Suppressor macrophage treated with lipopolysaccharide for 4 hours (primary cell): Measurements from ENCODE around the gene DYRK1A.
"Not testable (repeated sequence)": the region's sequence is repeated elsewhere in the genome, so short reads cannot be mapped to it uniquely, and the experiment has no call there.

Experiments used
- DNase-seq: peaks from one replicate; pipeline ENCODE4 v3.0.0-alpha.2; 2020

Gene DYRK1A

GRCh38 chr21:37496972-37497371, 130.4 kb downstream of the DYRK1A start:
- peak; percentile 7 for DNase-seq

- DNase-seq = no peak
These were observed 132.1 kb downstream of the DYRK1A start for GRCh38 chr21:37498664-37499063.

- DNase-seq = no peak
These were observed 136.4 kb downstream of the DYRK1A start for GRCh38 chr21:37502947-37503346.

- peak; percentile 16 for DNase-seq
These were observed 137.4 kb downstream of the DYRK1A start for GRCh38 chr21:37503848-37504467.

GRCh38 chr21:37505963-37506362, 139.4 kb downstream of the DYRK1A start:
- no peak for DNase-seq

GRCh38 chr21:37507716-37508115, 141.1 kb downstream of the DYRK1A start:
- DNase-seq = no peak

GRCh38 chr21:37508341-37508740, 141.8 kb downstream of the DYRK1A start:
- DNase-seq = no peak

- no peak for DNase-seq
These were observed 143.3 kb downstream of the DYRK1A start for GRCh38 chr21:37509802-37510393.

GRCh38 chr21:37511848-37512247, 145.3 kb downstream of the DYRK1A start:
- DNase-seq = no peak

GRCh38 chr21:37513383-37513782, 146.8 kb downstream of the DYRK1A start:
- peak; percentile 35 for DNase-seq

GRCh38 chr21:37514038-37514667, 147.6 kb downstream of the DYRK1A start:
- no peak for DNase-seq

- no peak for DNase-seq
These were observed 150.4 kb downstream of the DYRK1A start for GRCh38 chr21:37516998-37517397.

GRCh38 chr21:37520801-37521200, 154.2 kb downstream of the DYRK1A start:
- DNase-seq = no peak

- no peak for DNase-seq
These were observed 155.1 kb downstream of the DYRK1A start for GRCh38 chr21:37521658-37522057.

GRCh38 chr21:37522641-37523295, 156.2 kb downstream of the DYRK1A start:
- peak; percentile 23 for DNase-seq

GRCh38 chr21:37524944-37525343, 158.4 kb downstream of the DYRK1A start:
- DNase-seq = not testable (repeated sequence)

- no peak for DNase-seq
These were observed 159.2 kb downstream of the DYRK1A start for GRCh38 chr21:37525810-37526209.

- DNase-seq = no peak
These were observed 160.5 kb downstream of the DYRK1A start for GRCh38 chr21:37527103-37527502.

- DNase-seq = no peak
These were observed 161.1 kb downstream of the DYRK1A start for GRCh38 chr21:37527716-37528115.

GRCh38 chr21:37528150-37528937, 161.8 kb downstream of the DYRK1A start:
- no peak for DNase-seq

- no peak for DNase-seq
These were observed 163.1 kb downstream of the DYRK1A start for GRCh38 chr21:37529649-37530048.

- no peak for DNase-seq
These were observed 164.4 kb downstream of the DYRK1A start for GRCh38 chr21:37530901-37531351.

GRCh38 chr21:37531431-37531932, 164.9 kb downstream of the DYRK1A start:
- DNase-seq = no peak
